Psoas muscle (tissue), 8 donors: ENCODE measurements around the gene DSTN. TPM values are rescaled to one million over a fixed set of nuclear protein-coding genes. Genes with fewer than 3 reads are reported as not detected.

Experiments used
- ATAC-seq, 4 donors: fragments of 200-7000 bp; cut with Tn5 transposase; one replicate each; pipeline ENCODE4 v1.9.1; 2020; ENCODE audit warnings: moderate library complexity in 3 of 4, mild to moderate bottlenecking in 2 of 4
- DNase-seq, 2 donors: peaks; one replicate each; pipeline ENCODE4 v3.0.0-alpha.2; 2020
- H3K27ac ChIP-seq: fragments of 200-600 bp; one replicate; pipeline ENCODE4 v1.8.0; 2022
- H3K27me3 ChIP-seq, 3 donors: fragments of 200-600 bp in 1 of 3; one replicate each; pipeline versions ENCODE4 v1.6.1 to v1.8.0; 2013 to 2022; ENCODE audit warnings: low read length in 2 of 3, mild to moderate bottlenecking in 2 of 3, moderate library complexity in 1 of 3; ENCODE audit not compliant: insufficient read depth in 3 of 3
- H3K36me3 ChIP-seq, 2 donors: fragments of 200-600 bp in 1 of 2; one replicate each; pipeline versions ENCODE4 v1.6.1 to v1.8.0; 2013 to 2022; ENCODE audit warnings: low read depth in 1 of 2, mild to moderate bottlenecking in 1 of 2, moderate library complexity in 1 of 2; ENCODE audit not compliant: insufficient read depth in 1 of 2
- H3K4me1 ChIP-seq: fragments of 200-600 bp; one replicate; pipeline ENCODE4 v1.8.0; 2022
- H3K4me3 ChIP-seq: fragments of 200-600 bp; one replicate; pipeline ENCODE4 v1.8.0; 2022; ENCODE audit warnings: mild to moderate bottlenecking
- H3K9me3 ChIP-seq: fragments of 200-600 bp; one replicate; pipeline ENCODE4 v1.8.0; 2022
- WGBS, 3 donors: extraction: QIAGEN DNeasy Blood & Tissue Kit; methylation state at CpG; one replicate each; pipeline versions ENCODE4 v1.1.6 to v1.1.7; 2013; 5-methylcytosine and 5-hydroxymethylcytosine counted together
- intact Hi-C, 2 donors: fragments of 100-400 bp; cut with DNase I; formaldehyde crosslinking; loops; one replicate each; pipeline versions ENCODE4 v1.11.0 to v1.14.2; 2022
- polyA plus RNA-seq, 3 donors: library from polyadenylated mRNA; stranded (reverse); fragments of 200-250 nt; gene quantifications; one replicate each; pipeline ENCODE4 v1.2.3, GENCODE V29; 2013
- total RNA-seq, 4 donors: library from RNA; stranded (reverse); fragmentation: NEBNext Ultra II Directional in 2 of 4; extraction: Animal tissue kit (Norgen Biotek cat#: 25700) in 2 of 4; gene quantifications; one replicate each; pipeline versions ENCODE4 v1.2.1 to v1.2.4, GENCODE V29; 2021 to 2023
- TF ChIP-seq, protein P1 (sequence below): fragments of 200-600 bp; IDR thresholded peaks from one replicate; pipeline ENCODE4 v1.8.0; 2022; ENCODE audit warnings: antibody characterized with exemption
- donor health status: healthy with polysubstance abuse.
- donor health status: DM: no; HTN: no; CAD: no; lungs with moderate emphysema.
- donor health status: Bipolar disorder and iron deficiency.
- donor health status: healthy.
- donor health status: DM: yes; HTN: yes; CAD: no.
- donor health status: DM: no; HTN: no; CAD: no.
- donor health status: DM: no; HTN: no; CAD: no.
- donor health status: DM: yes; HTN: yes; CAD: no.

The DSTN gene
- total and polyA plus RNA-seq, 7 donors = 45.6 to 202 (median 82.3) TPM

GRCh38 chr20:17633221-17633849, 63.5 kb downstream of the DSTN start:
- no peaks in the 10 kb centered on the region for H3K27me3 ChIP-seq
- TF ChIP-seq, protein P1, sequence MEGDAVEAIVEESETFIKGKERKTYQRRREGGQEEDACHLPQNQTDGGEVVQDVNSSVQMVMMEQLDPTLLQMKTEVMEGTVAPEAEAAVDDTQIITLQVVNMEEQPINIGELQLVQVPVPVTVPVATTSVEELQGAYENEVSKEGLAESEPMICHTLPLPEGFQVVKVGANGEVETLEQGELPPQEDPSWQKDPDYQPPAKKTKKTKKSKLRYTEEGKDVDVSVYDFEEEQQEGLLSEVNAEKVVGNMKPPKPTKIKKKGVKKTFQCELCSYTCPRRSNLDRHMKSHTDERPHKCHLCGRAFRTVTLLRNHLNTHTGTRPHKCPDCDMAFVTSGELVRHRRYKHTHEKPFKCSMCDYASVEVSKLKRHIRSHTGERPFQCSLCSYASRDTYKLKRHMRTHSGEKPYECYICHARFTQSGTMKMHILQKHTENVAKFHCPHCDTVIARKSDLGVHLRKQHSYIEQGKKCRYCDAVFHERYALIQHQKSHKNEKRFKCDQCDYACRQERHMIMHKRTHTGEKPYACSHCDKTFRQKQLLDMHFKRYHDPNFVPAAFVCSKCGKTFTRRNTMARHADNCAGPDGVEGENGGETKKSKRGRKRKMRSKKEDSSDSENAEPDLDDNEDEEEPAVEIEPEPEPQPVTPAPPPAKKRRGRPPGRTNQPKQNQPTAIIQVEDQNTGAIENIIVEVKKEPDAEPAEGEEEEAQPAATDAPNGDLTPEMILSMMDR = no peak
- DNase-seq (no peak), ATAC-seq (no peak)
- peaks cover 0 to 74% of the 10 kb centered on the region in 2 donors for H3K36me3 ChIP-seq
- no peak overlapping the region for H3K4me3 ChIP-seq
- H3K27ac ChIP-seq = no peak overlapping the region
- WGBS, 3 donors = 92 to 95% (median 93%) methylated on average over 13 of the region's 13 CpGs
- intact Hi-C loops = no loop called here
- no peaks in the 10 kb centered on the region for H3K9me3 ChIP-seq
- H3K4me1 ChIP-seq = peaks cover 6% of the 10 kb centered on the region

- DNase-seq (no peak), ATAC-seq (no peak)
- Histone ChIP-seq H3K36me3 (peaks cover 0 to 72% of the 10 kb centered on the region in 2 donors), H3K27ac (no peak overlapping the region), H3K4me3 (no peak overlapping the region), H3K27me3 (no peaks in the 10 kb centered on the region), H3K4me1 (peaks cover 9% of the 10 kb centered on the region), H3K9me3 (no peaks in the 10 kb centered on the region)
- 72 to 79% (median 77%) methylated on average over 18 of the region's 18 CpGs for WGBS, 3 donors
- TF ChIP-seq, protein P1 = no peak
- intact Hi-C loops = no loop called here
Observed at GRCh38 chr20:17633850-17634500, 64.1 kb downstream of the DSTN start.

- peaks cover 10% of the 10 kb centered on the region for H3K4me1 ChIP-seq
- ATAC-seq (peak in 2 of 4 donors; percentile 25 to 35), DNase-seq (no peak)
- H3K27ac ChIP-seq = no peak overlapping the region
- H3K36me3 ChIP-seq = peaks cover 0 to 71% of the 10 kb centered on the region in 2 donors
- TF ChIP-seq, protein P1 = no peak
- 63 to 71% (median 69%) methylated on average over 13 of the region's 13 CpGs for WGBS, 3 donors
- H3K27me3 ChIP-seq = no peaks in the 10 kb centered on the region
- H3K4me3 ChIP-seq = no peak overlapping the region
- H3K9me3 ChIP-seq = no peaks in the 10 kb centered on the region
- intact Hi-C loops = no loop called here
Observed at GRCh38 chr20:17634661-17635331, 64.9 kb downstream of the DSTN start.

- 55 to 63% (median 61%) methylated on average over 24 to 25 of the region's 25 CpGs for WGBS, 3 donors
- no peaks in the 10 kb centered on the region for H3K9me3 ChIP-seq
- peaks cover 0 to 71% of the 10 kb centered on the region in 2 donors for H3K36me3 ChIP-seq
- intact Hi-C loops = no loop called here
- no peaks in the 10 kb centered on the region for H3K27me3 ChIP-seq
- TF ChIP-seq, protein P1 = no peak
- H3K4me3 ChIP-seq = no peak overlapping the region
- no peak overlapping the region for H3K27ac ChIP-seq
- peaks cover 11% of the 10 kb centered on the region for H3K4me1 ChIP-seq
- peak; percentile 24 to 46 (median 30) for ATAC-seq
- DNase-seq = no peak
Observed at GRCh38 chr20:17635332-17636244, 65.7 kb downstream of the DSTN start.
